HG02759 (cell line): ENCODE measurements around the gene TMEM131.

Experiments used
- ATAC-seq: cut with Tn5 transposase; IDR thresholded peaks from one replicate; pipeline ENCODE4 v1.9.1; 2021; ENCODE audit warnings: mild to moderate bottlenecking, moderate library complexity; ENCODE audit not compliant: unreplicated experiment

TMEM131 gene

GRCh38 chr2:97766567-97766966 lies 229.2 kb downstream of the TMEM131 start:
- no peak for ATAC-seq

- no peak for ATAC-seq
Observed at GRCh38 chr2:97765933-97766332, 229.8 kb downstream of the TMEM131 start.

GRCh38 chr2:97764559-97765263 lies 231.0 kb downstream of the TMEM131 start:
- ATAC-seq: no peak

- no peak for ATAC-seq
Observed at GRCh38 chr2:97763176-97763845, 232.4 kb downstream of the TMEM131 start.

- no peak for ATAC-seq
Observed at GRCh38 chr2:97761192-97761591, 234.6 kb downstream of the TMEM131 start.

GRCh38 chr2:97760480-97761049 lies 235.2 kb downstream of the TMEM131 start:
- no peak for ATAC-seq

- no peak for ATAC-seq
Observed at GRCh38 chr2:97759727-97760407, 235.9 kb downstream of the TMEM131 start.

- no peak for ATAC-seq
Observed at GRCh38 chr2:97758131-97758705, 237.5 kb downstream of the TMEM131 start.

GRCh38 chr2:97757062-97757461 lies 238.7 kb downstream of the TMEM131 start:
- ATAC-seq: no peak

- no peak for ATAC-seq
Observed at GRCh38 chr2:97755491-97755890, 240.3 kb downstream of the TMEM131 start.

GRCh38 chr2:97754690-97755346 lies 240.9 kb downstream of the TMEM131 start:
- no peak for ATAC-seq

GRCh38 chr2:97752342-97753334 lies 243.1 kb downstream of the TMEM131 start:
- ATAC-seq: no peak

- ATAC-seq: no peak
Observed at GRCh38 chr2:97751752-97752151, 244.0 kb downstream of the TMEM131 start.

GRCh38 chr2:97750017-97750416 lies 245.7 kb downstream of the TMEM131 start:
- ATAC-seq: no peak

GRCh38 chr2:97749581-97749980 lies 246.2 kb downstream of the TMEM131 start:
- ATAC-seq: no peak

GRCh38 chr2:97747716-97748115 lies 248.0 kb downstream of the TMEM131 start:
- no peak for ATAC-seq

- ATAC-seq: no peak
Observed at GRCh38 chr2:97747285-97747684, 248.5 kb downstream of the TMEM131 start.

- no peak for ATAC-seq
Observed at GRCh38 chr2:97745474-97746174, 250.1 kb downstream of the TMEM131 start.

- no peak for ATAC-seq
Observed at GRCh38 chr2:97743913-97744312, 251.8 kb downstream of the TMEM131 start.
